IMR-90 (cell line): Measurements from ENCODE around the gene NUP210L. TPM values are rescaled to one million over a fixed set of nuclear protein-coding genes. Genes with fewer than 3 reads are reported as not detected.

Source experiments
- ATAC-seq: fragments of 200-7000 bp; cut with Tn5 transposase; 2 replicates; pipeline ENCODE4 v1.9.1; 2020; ENCODE audit warnings: low read depth, mild to moderate bottlenecking, moderate library complexity
- BruUV-seq: library from RNA; stranded (reverse); fragments of 400-500 nt; replicated peaks from 2 replicates; lab custom pipeline; 2021; lab: Mats Ljungman, UMichigan
- CTCF ChIA-PET: fragments of 300-600 bp; formaldehyde crosslinking; extraction: SDS; loops from one replicate; lab custom pipeline; 2021; ENCODE audit warnings: antibody characterized with exemption; lab: Yijun Ruan, JAX
- POLR2A ChIA-PET: fragments of 300-600 bp; sonication (Branson Sonifier 250); formaldehyde crosslinking; loops from one replicate; lab custom pipeline; 2022; ENCODE audit warnings: antibody characterized with exemption; ENCODE audit not compliant: unreplicated experiment; lab: Charles Lee
- DNase-seq: peaks from one replicate; pipeline ENCODE4 v3.0.0; 2013
- H2AFZ ChIP-seq: replicated peaks from 2 replicates; pipeline ENCODE3; 2013; ENCODE audit warnings: low read length, mild to moderate bottlenecking; ENCODE audit not compliant: poor library complexity
- H2AK5ac ChIP-seq: 2 replicates; pipeline ENCODE4 v1.6.1; 2013; ENCODE audit warnings: low read depth, low read length, inconsistent platforms
- H2AK9ac ChIP-seq: replicated peaks from 2 replicates; pipeline ENCODE3; 2013; ENCODE audit warnings: mild to moderate bottlenecking, low read depth, low read length, moderate library complexity; ENCODE audit not compliant: poor library complexity
- H2BK120ac ChIP-seq: 2 replicates; pipeline ENCODE4 v1.6.1; 2013; ENCODE audit warnings: low read depth, low read length, inconsistent platforms
- H2BK15ac ChIP-seq: 3 replicates; pipeline ENCODE4 v1.6.1; 2013; ENCODE audit warnings: low read depth, low read length, inconsistent platforms
- H2BK20ac ChIP-seq: 2 replicates; pipeline ENCODE4 v1.6.1; 2013; ENCODE audit warnings: low read depth, mild to moderate bottlenecking, inconsistent platforms, low read length, moderate library complexity
- H2BK5ac ChIP-seq: 2 replicates; pipeline ENCODE4 v1.6.1; 2013; ENCODE audit warnings: mild to moderate bottlenecking, low read depth, low read length, inconsistent platforms; ENCODE audit not compliant: poor library complexity, severe bottlenecking
- H3K14ac ChIP-seq: replicated peaks from 2 replicates; pipeline ENCODE4 v1.6.1; 2013; ENCODE audit warnings: low read depth, low read length, inconsistent platforms
- H3K18ac ChIP-seq: 2 replicates; pipeline ENCODE4 v1.6.1; 2013; ENCODE audit warnings: low read depth, low read length, control low read depth
- H3K23ac ChIP-seq: 2 replicates; pipeline ENCODE4 v1.6.1; 2013; ENCODE audit warnings: low read depth, low read length, inconsistent platforms
- H3K27ac ChIP-seq: 2 replicates; pipeline ENCODE4 v1.5.1; 2013; ENCODE audit warnings: mild to moderate bottlenecking, control low read depth, low read length; ENCODE audit not compliant: insufficient read depth
- H3K27me3 ChIP-seq: 2 replicates; pipeline ENCODE4 v1.6.1; 2013; ENCODE audit warnings: low read length; ENCODE audit not compliant: control insufficient read depth, insufficient read depth
- H3K36me3 ChIP-seq: 2 replicates; pipeline ENCODE4 v1.6.1; 2013; ENCODE audit warnings: low read length, mixed read lengths; ENCODE audit not compliant: control insufficient read depth, insufficient read depth
- H3K4ac ChIP-seq: 2 replicates; pipeline ENCODE4 v1.6.1; 2013; ENCODE audit warnings: low read depth, low read length, inconsistent platforms
- H3K4me1 ChIP-seq: 2 replicates; pipeline ENCODE4 v1.6.1; 2013; ENCODE audit warnings: low read length, mixed read lengths; ENCODE audit not compliant: control insufficient read depth, insufficient read depth
- H3K4me2 ChIP-seq: 2 replicates; pipeline ENCODE4 v1.6.1; 2013; ENCODE audit warnings: low read depth, mild to moderate bottlenecking, control low read depth, low read length, moderate library complexity
- H3K4me3 ChIP-seq: 2 replicates; pipeline ENCODE4 v1.5.1; 2013; ENCODE audit warnings: low read depth, mild to moderate bottlenecking, control low read depth, low read length, moderate library complexity; ENCODE audit not compliant: insufficient read depth
- H3K56ac ChIP-seq: 2 replicates; pipeline ENCODE4 v1.6.1; 2013; ENCODE audit warnings: low read length, inconsistent platforms; ENCODE audit not compliant: insufficient read depth; ENCODE audit errors: extremely low read depth
- H3K79me1 ChIP-seq, 2 experiments: 2 replicates each; pipeline ENCODE4 v1.6.1; 2013; ENCODE audit warnings: low read length in 2 of 2, inconsistent platforms in 1 of 2, low read depth in 1 of 2
- H3K9ac ChIP-seq: 2 replicates; pipeline ENCODE4 v1.6.1; 2013; ENCODE audit warnings: low read depth, low read length, control low read depth
- H3K9me1 ChIP-seq: 2 replicates; pipeline ENCODE4 v1.6.1; 2013; ENCODE audit warnings: low read length, inconsistent platforms; ENCODE audit not compliant: insufficient read depth
- H3K9me3 ChIP-seq: 2 replicates; pipeline ENCODE4 v1.6.1; 2013; ENCODE audit warnings: low read length; ENCODE audit not compliant: control insufficient read depth, insufficient read depth
- H4K20me1 ChIP-seq: 2 replicates; pipeline ENCODE4 v1.6.1; 2013; ENCODE audit warnings: low read length, inconsistent platforms; ENCODE audit not compliant: insufficient read depth
- H4K5ac ChIP-seq: 2 replicates; pipeline ENCODE4 v1.6.1; 2013; ENCODE audit warnings: mild to moderate bottlenecking, low read depth, low read length, control low read depth
- H4K8ac ChIP-seq, 2 experiments: 2 replicates each; pipeline ENCODE4 v1.6.1; 2013; ENCODE audit warnings: low read depth in 2 of 2, low read length in 2 of 2, control low read depth in 1 of 2, inconsistent platforms in 1 of 2
- H4K91ac ChIP-seq: 2 replicates; pipeline ENCODE4 v1.6.1; 2013; ENCODE audit warnings: low read depth, low read length, inconsistent platforms; ENCODE audit not compliant: insufficient read depth
- CEBPB ChIP-seq: IDR thresholded peaks from 2 replicates; pipeline ENCODE4 v1.6.1; 2012; ENCODE audit warnings: low read depth, low read length, improper control_type of control experiment
- NFE2L2 ChIP-seq: fragments of 150-350 bp; IDR thresholded peaks from 2 replicates; pipeline ENCODE4 v1.6.1; 2016; ENCODE audit warnings: low read depth, mild to moderate bottlenecking, low read length
- SMC3 ChIP-seq: fragments of 150-350 bp; IDR thresholded peaks from 2 replicates; pipeline ENCODE4 v1.6.1; 2016; ENCODE audit warnings: low read depth, mild to moderate bottlenecking, antibody characterized with exemption, low read length, moderate library complexity
- WGBS, 2 experiments: methylation state at CpG; one replicate each; pipeline versions ENCODE4 v1.1.5 to v1.1.7; 2013; ENCODE audit warnings: missing lambda C conversion rate in 2 of 2; ENCODE audit not compliant: insufficient read length in 1 of 2; ENCODE audit errors: extremely low coverage in 2 of 2; 5-methylcytosine and 5-hydroxymethylcytosine counted together
- dilution Hi-C: fragments of 300-500 bp; cut with HindIII; formaldehyde crosslinking; loops from one replicate; pipeline ENCODE4 v1.14.3; 2018; ENCODE audit warnings: low sequenced_read_pairs; ENCODE audit not compliant: unreplicated experiment
- in situ Hi-C: fragments of 300-500 bp; cut with MboI; formaldehyde crosslinking; loops from 3 replicates; pipeline ENCODE4 v1.14.3; 2019; ENCODE audit warnings: low sequenced_read_pairs, inconsistent platforms, mixed read lengths
- intact Hi-C: fragments of 100-400 bp; cut with micrococcal nuclease; formaldehyde crosslinking; loops from 2 replicates; pipeline ENCODE4 v1.10.0; 2022
- microRNA-seq, 2 experiments: library from miRNA; stranded (forward) in 1 of 2; unstranded in 1 of 2; fragments of 10-50 nt in 1 of 2; fragments of <30 nt in 1 of 2; gene quantifications in 1 of 2; microRNA quantifications in 1 of 2; one replicate each; pipeline versions ENCODE3 to v1.1.0; 2013 to 2020; ENCODE audit not compliant: insufficient read depth in 1 of 2, insufficient read length in 1 of 2, unreplicated experiment in 1 of 2
- polyA plus RNA-seq, 3 experiments: library from polyadenylated mRNA; depleted of rRNA; stranded (reverse); fragments of >200 nt; gene quantifications; 2 replicates each; pipeline ENCODE4 v1.2.3, GENCODE V29; 2012; ENCODE audit warnings: low replicate concordance in 1 of 3
- small RNA-seq, 5 experiments: library from RNA; depleted of rRNA; stranded (forward); fragments of <200 nt; gene quantifications; one replicate each; pipeline ENCODE3, GENCODE V24; 2012
- total RNA-seq: library from RNA; depleted of rRNA; stranded (reverse); fragments of >200 nt; gene quantifications from 2 replicates; pipeline ENCODE4 v1.2.3, GENCODE V29; 2012; rRNA removed

NUP210L gene
- total and polyA plus RNA-seq, 2 of the 4 experiments (the other 2 are of a cell fraction) = under 0.01 to 0.02 TPM

DNA sequence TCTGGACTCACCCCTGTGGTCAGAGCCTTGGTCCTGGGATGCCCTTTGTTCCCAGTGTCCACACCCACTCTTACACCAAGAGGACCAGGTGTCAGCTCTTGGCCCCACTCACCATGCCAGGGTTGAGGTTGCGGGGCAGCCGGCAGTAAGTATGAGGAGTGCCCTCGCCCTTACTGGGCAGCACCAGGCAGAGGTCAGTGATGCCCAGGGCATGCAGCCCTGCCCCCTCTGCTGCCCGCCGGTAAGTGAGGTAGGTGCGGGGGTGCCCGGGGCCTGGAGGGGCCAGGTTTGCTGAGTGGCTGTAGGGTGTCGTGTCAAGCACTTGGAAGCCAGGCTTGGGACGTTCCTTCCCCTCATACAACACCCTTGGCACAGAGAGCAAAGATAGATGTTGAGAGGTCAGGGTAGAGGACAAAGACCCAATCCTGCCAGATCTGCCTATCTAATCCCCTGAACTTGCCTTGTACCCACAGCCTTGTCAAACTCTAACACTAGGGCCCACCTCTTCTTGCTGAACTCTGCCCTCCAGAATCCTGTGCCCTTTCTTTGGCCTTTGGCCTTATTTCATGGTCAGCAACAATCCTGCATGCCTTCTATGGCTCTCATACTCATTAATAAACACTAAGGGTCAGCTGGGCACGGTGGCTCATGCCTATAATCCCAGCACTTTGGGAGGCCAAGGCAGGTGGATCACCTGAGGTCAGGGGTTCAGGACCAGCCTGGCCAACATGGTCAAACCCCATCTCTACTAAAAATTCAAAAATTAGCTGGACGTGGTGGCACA, 211.9 kb downstream of the NUP210L start:
- CTCF ChIA-PET = interaction anchor here (1.0 kb wide), 1 partner anchor 43 kb away, joined by 3 read pairs; the partner anchor contains the start of gene RAB13
- no peak for DNase-seq

More for the DNA sequence above, 211.9 kb downstream of the NUP210L start:
- no peak overlapping the region for H3K23ac ChIP-seq
- H3K14ac ChIP-seq = no peak overlapping the region
- no peak overlapping the region for H4K91ac ChIP-seq
- H3K4me3 ChIP-seq = no peak overlapping the region
- no peak overlapping the region for H2AK9ac ChIP-seq
- H3K9ac ChIP-seq = no peak overlapping the region
- H3K9me1 ChIP-seq = peaks cover 21% of the 10 kb centered on the region; the same call in 1 of the 2 replicates
- peaks cover 11% of the 10 kb centered on the region for H4K20me1 ChIP-seq
- H3K4me2 ChIP-seq = no peak overlapping the region
- TF ChIP-seq SMC3 (no peak), CEBPB (no peak), NFE2L2 (no peak)
- intact Hi-C loops = no loop called here
- H3K79me1 ChIP-seq = peaks cover 15 to 54% of the 10 kb centered on the region in 2 experiments
- no peak overlapping the region for H2AK5ac ChIP-seq
- POLR2A ChIA-PET = no interaction called here
- H3K36me3 ChIP-seq = peaks cover 45% of the 10 kb centered on the region
- no peaks in the 10 kb centered on the region for H3K27me3 ChIP-seq
- WGBS, 2 experiments = 100% methylated on average over 1 of the region's 11 CpGs; no CpG with 5 or more reads in 1 of the 2 experiments
- no peak overlapping the region for H4K5ac ChIP-seq
- no peak overlapping the region for H2BK15ac ChIP-seq
- H4K8ac ChIP-seq = no peak overlapping the region
- no peak overlapping the region for H3K4ac ChIP-seq
- no peak overlapping the region for H2BK120ac ChIP-seq
- no peak overlapping the region for H3K56ac ChIP-seq
- no peak overlapping the region for H2AFZ ChIP-seq
- dilution Hi-C loops = no loop called here
- no peak overlapping the region for H3K27ac ChIP-seq
- no peak overlapping the region for H2BK5ac ChIP-seq
- H3K18ac ChIP-seq = no peak overlapping the region
- no peak for ATAC-seq
- no peaks in the 10 kb centered on the region for H3K9me3 ChIP-seq
- BruUV-seq = no TSS peak
- in situ Hi-C loops = no loop called here
- peaks cover 9% of the 10 kb centered on the region for H3K4me1 ChIP-seq
- no peak overlapping the region for H2BK20ac ChIP-seq

Small RNAs within 50 kb of the gene (microRNA-seq; reads per million reads assigned to microRNA genes)
- 2.6 to 4.1 reads per million in 2 experiments for gene MIR190B (ENCODE audit: insufficient read depth in 1 of 2, insufficient read length in 1 of 2, unreplicated experiment in 1 of 2)
- 0 to 14.5 reads per million in 2 experiments for gene MIR5698 (ENCODE audit: insufficient read depth in 1 of 2, insufficient read length in 1 of 2, unreplicated experiment in 1 of 2)
- 0 to 2.1 reads per million in 2 experiments for gene MIR6737 (ENCODE audit: insufficient read depth in 1 of 2, insufficient read length in 1 of 2, unreplicated experiment in 1 of 2)
- gene RNU6-179P (ENCODE audit: insufficient read depth, insufficient read length) = not detected

Small RNAs within 50 kb of the gene (small RNA-seq; reads per million reads assigned to genes)
- gene MIR190B (0.14 to 49.6 (median 0.65) reads per million in 5 experiments), gene MIR5698 (0 reads per million in 5 experiments), gene MIR6737 (0 to 0.16 (median 0) reads per million in 5 experiments), gene RNU6-179P (0 to 1.8 (median 0) reads per million in 5 experiments)

Other genes with a start within 250 kb of the NUP210L start
- gene GATAD2B, start 232.1 kb downstream of the NUP210L start, total RNA-seq = 3.8 and 5.6 TPM in 2 replicates
- gene GATAD2B, start 232.1 kb downstream of the NUP210L start, polyA plus RNA-seq (2012; rRNA removed) = 6.1 and 6.2 TPM in 2 replicates
- 1.8 and 2.5 TPM in 2 replicates for gene DENND4B, start 208.4 kb downstream of the NUP210L start, total RNA-seq
- gene DENND4B, start 208.4 kb downstream of the NUP210L start, polyA plus RNA-seq (2012; rRNA removed) = 25.2 and 33.3 TPM in 2 replicates
- 1.9 and 2.7 TPM in 2 replicates for gene CRTC2, start 196.5 kb downstream of the NUP210L start, total RNA-seq
- gene CRTC2, start 196.5 kb downstream of the NUP210L start, polyA plus RNA-seq (2012; rRNA removed) = 20.1 and 22.2 TPM in 2 replicates
- gene SLC39A1, start 191.5 kb downstream of the NUP210L start, total RNA-seq = 94.7 and 97.7 TPM in 2 replicates
- gene SLC39A1, start 191.5 kb downstream of the NUP210L start, polyA plus RNA-seq (2012; rRNA removed) = 84.6 and 89.1 TPM in 2 replicates
- 4.4 and 6.5 TPM in 2 replicates for gene CREB3L4, start 187.2 kb downstream of the NUP210L start, total RNA-seq
- gene CREB3L4, start 187.2 kb downstream of the NUP210L start, polyA plus RNA-seq (2012; rRNA removed) = 8.3 and 9.8 TPM in 2 replicates
- 114 and 123 TPM in 2 replicates for gene JTB, start 177.4 kb downstream of the NUP210L start, total RNA-seq
- gene JTB, start 177.4 kb downstream of the NUP210L start, polyA plus RNA-seq (2012; rRNA removed) = 138 and 153 TPM in 2 replicates
- 42.3 and 56.7 TPM in 2 replicates for gene RAB13, start 168.7 kb downstream of the NUP210L start, total RNA-seq
- 207 and 249 TPM in 2 replicates for gene RAB13, start 168.7 kb downstream of the NUP210L start, polyA plus RNA-seq (2012; rRNA removed)
- 320 and 1,119 TPM in 2 replicates for gene RPS27, start 164.3 kb downstream of the NUP210L start, total RNA-seq
- gene RPS27, start 164.3 kb downstream of the NUP210L start, polyA plus RNA-seq (2012; rRNA removed) = 5,567 and 6,236 TPM in 2 replicates
- 530 and 974 TPM in 2 replicates for gene TPM3, start 37.0 kb upstream of the NUP210L start, total RNA-seq
- gene TPM3, start 37.0 kb upstream of the NUP210L start, polyA plus RNA-seq (2012; rRNA removed) = 409 and 438 TPM in 2 replicates
- gene CFAP141, start 51.3 kb upstream of the NUP210L start, total RNA-seq = not detected in 2 replicates
- not detected in 2 replicates for gene CFAP141, start 51.3 kb upstream of the NUP210L start, polyA plus RNA-seq (2012; rRNA removed)
- gene UBAP2L, start 65.9 kb upstream of the NUP210L start, total RNA-seq = 57.5 and 77.2 TPM in 2 replicates
- 149 and 156 TPM in 2 replicates for gene UBAP2L, start 65.9 kb upstream of the NUP210L start, polyA plus RNA-seq (2012; rRNA removed)
- 140 and 146 TPM in 2 replicates for gene HAX1, start 117.6 kb upstream of the NUP210L start, total RNA-seq
- 117 TPM in 2 replicates for gene HAX1, start 117.6 kb upstream of the NUP210L start, polyA plus RNA-seq (2012; rRNA removed)
- gene AQP10, start 166.0 kb upstream of the NUP210L start, total RNA-seq = not detected in 2 replicates
- gene AQP10, start 166.0 kb upstream of the NUP210L start, polyA plus RNA-seq (2012; rRNA removed) = not detected in 2 replicates
- 91.0 and 91.9 TPM in 2 replicates for gene ATP8B2, start 170.5 kb upstream of the NUP210L start, total RNA-seq
- gene ATP8B2, start 170.5 kb upstream of the NUP210L start, polyA plus RNA-seq (2012; rRNA removed) = 79.4 and 86.1 TPM in 2 replicates